ENCODE results near the gene NELFCD. TPM values are rescaled to one million over a fixed set of nuclear protein-coding genes. Genes with fewer than 3 reads are reported as not detected.
A peak's percentile ranks its signal among the peaks of the same experiment; 100 is the strongest.
"Not testable (repeated sequence)": the region's sequence is repeated elsewhere in the genome, so short reads cannot be mapped to it uniquely, and the experiment has no call there.

The NELFCD gene
- total RNA-seq, 1 experiment from 2014 or later, result 82.8 TPM

GRCh38 chr20:59008715-59009336, 27.8 kb downstream of the NELFCD start:
- no peak for DNase-seq (ENCODE audit: low read depth)

GRCh38 chr20:59010321-59010994, 29.4 kb downstream of the NELFCD start:
- DNase-seq (ENCODE audit: low read depth), result peak; percentile 93

- DNase-seq (ENCODE audit: low read depth), result peak; percentile 99
Observed at GRCh38 chr20:59010995-59011873, 30.2 kb downstream of the NELFCD start.

- DNase-seq (ENCODE audit: low read depth), result not testable (repeated sequence)
Observed at GRCh38 chr20:59011874-59012157, 30.8 kb downstream of the NELFCD start.

GRCh38 chr20:59013031-59013951, 32.2 kb downstream of the NELFCD start:
- no peak for DNase-seq (ENCODE audit: low read depth)

- DNase-seq (ENCODE audit: low read depth), result peak; percentile 72
Observed at GRCh38 chr20:59013959-59014608, 33.0 kb downstream of the NELFCD start.

GRCh38 chr20:59014680-59015389, 33.8 kb downstream of the NELFCD start:
- no peak for DNase-seq (ENCODE audit: low read depth)

GRCh38 chr20:59015411-59015810, 34.4 kb downstream of the NELFCD start:
- no peak for DNase-seq (ENCODE audit: low read depth)

GRCh38 chr20:59015812-59016711, 35.0 kb downstream of the NELFCD start:
- DNase-seq (ENCODE audit: low read depth), result no peak

- no peak for DNase-seq (ENCODE audit: low read depth)
Observed at GRCh38 chr20:59016795-59017492, 35.9 kb downstream of the NELFCD start.

- DNase-seq (ENCODE audit: low read depth), result no peak
Observed at GRCh38 chr20:59017493-59018231, 36.6 kb downstream of the NELFCD start.

GRCh38 chr20:59018817-59019216, 37.8 kb downstream of the NELFCD start:
- DNase-seq (ENCODE audit: low read depth), result no peak

- DNase-seq (ENCODE audit: low read depth), result no peak
Observed at GRCh38 chr20:59019217-59019616, 38.2 kb downstream of the NELFCD start, which contains the start of gene TUBB1. TSS of gene TUBB1 (plus strand) at chr20:59019429. CDS start at chr20:59019523, 94 bp downstream.

- DNase-seq (ENCODE audit: low read depth), result peak; percentile 95
Observed at GRCh38 chr20:59020938-59021551, 40.0 kb downstream of the NELFCD start.

GRCh38 chr20:59022754-59023153, 41.7 kb downstream of the NELFCD start:
- no peak for DNase-seq (ENCODE audit: low read depth)

GRCh38 chr20:59023616-59024015, 42.6 kb downstream of the NELFCD start:
- DNase-seq (ENCODE audit: low read depth), result no peak

GRCh38 chr20:59024111-59024530, 43.1 kb downstream of the NELFCD start:
- DNase-seq (ENCODE audit: low read depth), result no peak

Measured in RPMI7951 (cell line).